Prostate gland (tissue), 2 donors: ENCODE measurements around the gene SMC1B. TPM values are rescaled to one million over a fixed set of nuclear protein-coding genes. Genes with fewer than 3 reads are reported as not detected.

Experiments used
- DNase-seq: peaks from one replicate; pipeline ENCODE4 v3.0.0-alpha.2; 2019; ENCODE audit warnings: low spot score
- H3K27ac ChIP-seq, 2 donors: fragments of 200-600 bp; sonication (generic); 2 replicates each; pipeline ENCODE4 v1.5.1; 2017 to 2019
- H3K27me3 ChIP-seq: fragments of 200-600 bp; sonication (generic); replicated peaks from 2 replicates; pipeline ENCODE4 v1.5.1; 2019; ENCODE audit not compliant: insufficient read depth
- H3K36me3 ChIP-seq, 2 donors: fragments of 200-600 bp; sonication (generic); 1 replicate in 1 of 2; 2 replicates in 1 of 2; pipeline versions ENCODE4 v1.5.1 to v1.8.1; 2017 to 2019
- H3K4me1 ChIP-seq: fragments of 200-600 bp; sonication (generic); replicated peaks from 2 replicates; pipeline ENCODE4 v1.5.1; 2019
- H3K4me3 ChIP-seq, 2 donors: fragments of 200-600 bp; sonication (generic); 2 replicates each; pipeline ENCODE4 v1.5.1; 2017 to 2019
- H3K9me3 ChIP-seq: fragments of 200-600 bp; sonication (generic); 2 replicates; pipeline ENCODE4 v1.5.1; 2017
- CTCF ChIP-seq, 4 experiments: fragments of 200-600 bp in 2 of 4; fragments of 450-650 bp in 2 of 4; sonication (generic) in 2 of 4; IDR thresholded peaks; 1 replicate in 3 of 4; 2 replicates in 1 of 4; pipeline ENCODE4 v1.5.1; 2016 to 2019; ENCODE audit warnings: antibody characterized with exemption in 4 of 4, mild to moderate bottlenecking in 2 of 4, moderate library complexity in 2 of 4
- POLR2A ChIP-seq: fragments of 450-650 bp; IDR thresholded peaks from one replicate; pipeline ENCODE4 v1.6.1; 2016; ENCODE audit warnings: antibody characterized with exemption, mild to moderate bottlenecking
- POLR2AphosphoS5 ChIP-seq: sonication (generic); formaldehyde crosslinking; IDR thresholded peaks from one replicate; pipeline ENCODE4 v1.6.1; 2017; ENCODE audit warnings: antibody characterized with exemption
- WGBS: methylation state at CpG from one replicate; pipeline ENCODE4 v1.1.5; 2018; 5-methylcytosine and 5-hydroxymethylcytosine counted together
- intact Hi-C: fragments of 100-400 bp; cut with DNase I; formaldehyde crosslinking; loops from one replicate; pipeline ENCODE4 v1.14.2; 2022
- total RNA-seq, 2 donors: library from RNA; depleted of rRNA; stranded (reverse); fragments of >200 nt; gene quantifications; one replicate each; pipeline ENCODE4 v1.1.0, GENCODE V29; 2016

Gene SMC1B
- total RNA-seq, 2 donors from 2014 or later = 8.2 TPM; not detected in 1

DNA sequence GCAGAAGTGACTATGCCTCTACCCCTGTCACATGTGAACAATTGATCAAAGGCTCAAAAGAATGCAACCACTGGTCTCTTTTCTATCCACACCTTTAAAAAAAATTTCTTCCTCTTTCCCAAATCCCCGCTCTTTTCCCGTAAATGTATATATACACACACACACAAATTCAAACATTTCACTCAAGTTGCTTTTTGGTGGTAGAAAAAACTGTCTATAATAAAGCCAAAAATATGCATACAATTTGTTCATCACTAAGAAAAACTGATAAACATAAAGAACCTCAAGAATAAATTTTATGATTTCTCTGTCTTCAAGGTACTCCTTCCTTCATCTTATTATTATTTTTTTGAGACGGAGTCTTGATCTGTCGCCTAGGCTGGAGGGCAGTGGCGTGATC is 5.6 kb downstream of the SMC1B start:
- 96% methylated on average over 5 of the region's 5 CpGs for WGBS
- TF ChIP-seq CTCF (IDR thresholded peaks at IDR 0.05) (no peak), POLR2AphosphoS5 (no peak), POLR2A (no peak)

GRCh38 chr22:45402466-45402985 is 10.9 kb downstream of the SMC1B start:
- Histone ChIP-seq H3K4me3 (no peak overlapping the region), H3K27ac (peak overlapping the region; percentile 34 to 78), H3K4me1 (peaks cover 8% of the 10 kb centered on the region), H3K9me3 (no peaks in the 10 kb centered on the region), H3K36me3 (no peaks in the 10 kb centered on the region), H3K27me3 (no peaks in the 10 kb centered on the region)
- TF ChIP-seq POLR2A (no peak), CTCF (IDR thresholded peaks at IDR 0.05) (no peak), POLR2AphosphoS5 (peak; percentile 51)
- 28% methylated on average over 3 of the region's 3 CpGs for WGBS
- intact Hi-C loops = no loop called here
- DNase-seq = no peak

More for the DNA sequence above, 5.6 kb downstream of the SMC1B start:
- Histone ChIP-seq H3K27ac (no peak overlapping the region), H3K36me3 (no peaks in the 10 kb centered on the region), H3K4me3 (no peak overlapping the region), H3K4me1 (peaks cover 3% of the 10 kb centered on the region), H3K9me3 (no peaks in the 10 kb centered on the region), H3K27me3 (no peaks in the 10 kb centered on the region)
- intact Hi-C loops = no loop called here
- DNase-seq = no peak

- Histone ChIP-seq H3K9me3 (no peaks in the 10 kb centered on the region), H3K27ac (no peak overlapping the region), H3K36me3 (no peaks in the 10 kb centered on the region), H3K4me3 (no peak overlapping the region), H3K27me3 (no peaks in the 10 kb centered on the region), H3K4me1 (peaks cover 8% of the 10 kb centered on the region)
- no peak for TF ChIP-seq POLR2AphosphoS5
- no peak for TF ChIP-seq CTCF (IDR thresholded peaks at IDR 0.05)
- no peak for TF ChIP-seq POLR2A
- 71% methylated on average over 5 of the region's 5 CpGs for WGBS
- intact Hi-C loops = no loop called here
- peak; percentile 20 for DNase-seq
These were observed 13.5 kb downstream of the SMC1B start for GRCh38 chr22:45399712-45400445.

DNA sequence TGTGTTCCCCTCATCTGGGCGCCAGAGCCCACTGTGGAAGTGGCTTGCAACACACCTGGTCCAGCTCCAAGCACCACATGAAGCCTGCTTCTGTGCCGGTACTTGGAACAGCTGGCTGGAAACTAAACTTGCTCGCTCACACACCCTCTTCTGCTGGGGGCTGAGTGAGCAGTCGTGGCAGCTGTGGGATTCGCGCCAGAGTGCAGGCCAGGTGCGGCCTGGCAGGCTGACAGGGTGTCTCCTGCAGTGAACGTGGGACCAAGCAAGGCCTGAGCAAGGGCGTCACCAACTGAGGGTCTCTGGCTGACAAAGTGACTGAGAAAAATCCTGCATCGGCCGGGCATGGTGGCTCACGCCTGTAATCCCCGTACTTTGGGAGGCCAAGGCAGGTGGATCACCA is 15.2 kb downstream of the SMC1B start:
- Histone ChIP-seq H3K9me3 (no peaks in the 10 kb centered on the region), H3K27me3 (no peaks in the 10 kb centered on the region), H3K36me3 (no peaks in the 10 kb centered on the region), H3K4me3 (no peak overlapping the region), H3K27ac (no peak overlapping the region), H3K4me1 (peaks cover 8% of the 10 kb centered on the region)
- no peak for TF ChIP-seq CTCF (IDR thresholded peaks at IDR 0.05)
- no peak for TF ChIP-seq POLR2A
- TF ChIP-seq POLR2AphosphoS5 = no peak
- no peak for DNase-seq
- WGBS = 68% methylated on average over 13 of the region's 13 CpGs
- intact Hi-C loops = no loop called here

GRCh38 chr22:45397806-45398205 is 15.6 kb downstream of the SMC1B start:
- no peak for DNase-seq
- intact Hi-C loops = no loop called here
- no peaks in the 10 kb centered on the region for H3K27me3 ChIP-seq
- 96% methylated on average over 5 of the region's 5 CpGs for WGBS
- no peaks in the 10 kb centered on the region for H3K9me3 ChIP-seq
- peaks cover 6% of the 10 kb centered on the region for H3K4me1 ChIP-seq
- TF ChIP-seq POLR2A = no peak
- no peak for TF ChIP-seq CTCF (IDR thresholded peaks at IDR 0.05)
- TF ChIP-seq POLR2AphosphoS5 = no peak
- no peak overlapping the region for H3K4me3 ChIP-seq
- no peak overlapping the region for H3K27ac ChIP-seq
- H3K36me3 ChIP-seq = no peaks in the 10 kb centered on the region
